CD4-positive, alpha-beta T cell treated with Interleukin-17A for 4 hours (primary cell): ENCODE measurements around the gene TTLL5.
"Not testable (repeated sequence)": the region's sequence is repeated elsewhere in the genome, so short reads cannot be mapped to it uniquely, and the experiment has no call there.

Experiments used
- DNase-seq: peaks from one replicate; pipeline ENCODE4 v3.0.0-alpha.2; 2020; ENCODE audit warnings: mixed read lengths

TTLL5 gene

GRCh38 chr14:75837151-75837787 lies 176.2 kb downstream of the TTLL5 start:
- no peak for DNase-seq

- DNase-seq: no peak
Measured at GRCh38 chr14:75840911-75841310, 179.9 kb downstream of the TTLL5 start.

DNA sequence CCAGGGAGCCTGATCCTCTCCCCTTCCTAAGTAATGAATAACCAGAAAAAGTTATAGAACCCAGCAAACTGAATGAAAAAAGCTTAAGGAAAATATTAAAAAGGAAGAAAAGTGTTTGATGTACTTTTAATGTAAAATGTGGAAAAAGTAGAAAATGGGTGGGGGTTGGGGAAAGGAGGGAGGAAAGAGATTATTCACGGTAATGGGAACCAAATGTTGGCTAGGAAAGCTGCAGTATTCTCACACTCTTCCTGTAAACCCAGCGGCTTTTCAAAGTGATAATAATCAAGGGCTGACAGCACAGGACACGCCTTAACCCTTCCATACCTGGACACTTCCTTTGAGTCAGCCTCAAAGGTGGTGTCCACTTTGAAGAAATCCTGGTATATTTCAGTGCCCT lies 181.5 kb downstream of the TTLL5 start:
- DNase-seq: no peak

DNA sequence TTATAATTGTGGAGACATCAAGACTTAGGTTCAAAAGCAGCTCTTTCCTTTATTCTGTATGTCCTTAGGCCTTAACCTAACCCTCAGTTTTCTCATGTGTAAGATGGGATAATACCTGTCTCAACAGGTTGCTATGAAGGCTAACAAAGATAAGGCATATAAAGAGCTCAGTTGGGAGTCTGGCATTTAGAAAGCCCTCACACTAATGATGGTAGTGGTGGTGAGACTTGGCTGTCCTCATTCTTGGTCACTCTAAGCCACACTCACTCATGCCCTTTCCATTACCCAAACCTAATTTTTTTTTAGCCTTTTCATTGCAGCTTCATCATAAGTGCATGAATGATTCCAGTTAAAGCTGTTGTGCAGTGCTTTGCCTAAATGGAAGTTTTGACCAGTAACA lies 183.4 kb downstream of the TTLL5 start:
- DNase-seq: no peak

- no peak for DNase-seq
Measured at GRCh38 chr14:75845136-75845804, 184.2 kb downstream of the TTLL5 start.

DNA sequence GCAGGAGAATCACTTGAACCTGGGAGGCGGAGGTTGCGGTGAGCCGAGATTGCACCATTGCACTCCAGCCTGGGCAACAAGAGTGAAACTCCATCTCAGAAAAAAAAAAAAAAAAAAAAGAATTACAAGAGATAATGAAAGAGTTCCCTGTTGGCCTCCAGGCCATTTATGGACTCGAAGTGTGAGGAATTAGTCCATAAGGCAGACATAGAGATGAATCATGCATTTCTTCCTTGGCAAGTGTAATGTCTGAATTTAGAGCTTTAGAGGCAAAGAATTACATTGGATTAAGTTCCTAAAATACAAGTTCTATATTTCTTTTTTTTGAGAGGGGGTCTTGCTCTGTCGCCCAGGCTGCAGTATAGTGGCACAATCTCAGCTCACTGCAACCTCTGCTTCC lies 185.6 kb downstream of the TTLL5 start:
- not testable (repeated sequence) for DNase-seq

- DNase-seq: no peak
Measured at GRCh38 chr14:75847584-75847983, 186.5 kb downstream of the TTLL5 start.

GRCh38 chr14:75848167-75848913 lies 187.3 kb downstream of the TTLL5 start:
- DNase-seq: no peak

- no peak for DNase-seq
Measured at GRCh38 chr14:75849300-75849895, 188.4 kb downstream of the TTLL5 start.

DNA sequence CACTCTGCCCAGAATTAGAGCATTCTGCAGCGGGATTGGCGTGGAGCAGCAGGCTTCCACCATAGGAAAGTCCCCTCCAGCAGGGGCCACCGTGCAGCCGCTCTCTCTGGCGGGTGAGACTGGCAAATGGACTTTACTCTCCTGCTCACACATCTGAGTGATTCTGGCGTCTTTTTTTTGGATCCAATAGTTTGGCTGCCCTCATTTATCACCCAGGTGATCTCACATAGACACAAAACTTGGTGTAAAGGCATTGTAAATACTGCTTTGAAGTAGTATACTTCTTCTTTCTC lies 190.5 kb downstream of the TTLL5 start:
- no peak for DNase-seq

- DNase-seq: no peak
Measured at GRCh38 chr14:75854111-75854799, 193.2 kb downstream of the TTLL5 start.

DNA sequence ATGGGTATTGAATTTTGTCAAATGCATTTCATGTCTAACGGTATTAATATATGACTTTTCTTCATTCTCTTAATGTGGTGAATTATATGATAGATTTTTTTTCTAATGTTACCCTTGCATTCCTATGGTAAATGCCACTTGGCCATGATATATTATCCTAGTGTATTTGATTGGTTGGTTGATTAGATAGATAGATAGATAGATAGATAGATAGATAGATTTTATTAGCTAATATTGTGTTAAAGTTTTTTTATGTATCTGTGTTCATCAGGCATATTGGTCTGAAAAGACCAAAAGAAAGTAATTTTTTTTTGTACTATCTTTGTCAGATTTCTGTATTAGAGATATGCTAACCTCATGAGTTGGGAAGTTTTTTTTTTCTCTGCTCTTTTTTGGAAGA lies 196.2 kb downstream of the TTLL5 start:
- DNase-seq: no peak

DNA sequence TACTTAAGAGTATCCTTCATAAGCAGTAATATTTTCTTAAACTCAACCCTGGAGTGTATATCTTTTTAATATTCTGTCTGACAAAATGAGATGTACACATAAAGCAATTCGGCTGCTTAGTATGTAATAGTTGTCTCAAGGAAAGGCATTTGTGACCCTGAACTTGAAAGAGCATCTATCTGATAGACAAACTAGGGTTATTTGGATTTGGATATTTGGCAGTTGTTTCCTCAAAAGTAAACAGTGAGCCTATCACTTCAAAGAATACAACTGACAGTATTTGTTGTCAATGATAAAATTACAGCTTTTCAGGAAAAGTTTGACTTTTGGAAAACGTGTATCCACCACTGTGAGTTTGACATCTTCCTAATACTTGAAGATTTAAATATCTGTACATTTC lies 197.3 kb downstream of the TTLL5 start:
- no peak for DNase-seq

- no peak for DNase-seq
Measured at GRCh38 chr14:75859746-75860145, 198.7 kb downstream of the TTLL5 start.

DNA sequence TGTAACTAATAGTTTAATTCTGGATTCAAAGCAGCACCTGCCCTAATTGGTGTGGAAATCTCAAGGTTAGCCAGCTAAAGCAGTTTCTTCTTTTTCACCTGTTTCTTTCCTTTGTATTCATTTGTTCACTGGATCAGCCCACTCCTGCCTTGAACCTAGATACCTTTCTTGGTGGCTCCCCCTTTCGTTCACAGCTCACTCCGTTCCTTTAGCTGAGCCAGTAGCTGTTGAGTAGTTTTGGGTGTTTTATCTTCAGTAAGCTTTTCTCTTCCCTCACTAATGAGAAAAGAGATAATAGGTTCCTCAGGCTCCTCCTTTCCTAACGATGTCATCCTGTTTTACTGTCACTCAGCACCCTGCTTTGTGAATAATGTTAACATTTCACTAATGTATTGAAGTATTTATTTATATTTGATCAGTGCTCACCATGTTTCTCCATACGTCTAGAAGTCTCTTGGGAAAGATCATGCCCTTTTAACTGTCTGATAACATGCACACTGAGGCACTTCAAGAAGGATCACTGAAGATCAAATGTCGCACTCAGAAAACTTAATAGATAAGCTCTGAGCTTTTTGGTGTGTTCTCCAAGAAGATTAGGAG lies 199.6 kb downstream of the TTLL5 start:
- no peak for DNase-seq

DNA sequence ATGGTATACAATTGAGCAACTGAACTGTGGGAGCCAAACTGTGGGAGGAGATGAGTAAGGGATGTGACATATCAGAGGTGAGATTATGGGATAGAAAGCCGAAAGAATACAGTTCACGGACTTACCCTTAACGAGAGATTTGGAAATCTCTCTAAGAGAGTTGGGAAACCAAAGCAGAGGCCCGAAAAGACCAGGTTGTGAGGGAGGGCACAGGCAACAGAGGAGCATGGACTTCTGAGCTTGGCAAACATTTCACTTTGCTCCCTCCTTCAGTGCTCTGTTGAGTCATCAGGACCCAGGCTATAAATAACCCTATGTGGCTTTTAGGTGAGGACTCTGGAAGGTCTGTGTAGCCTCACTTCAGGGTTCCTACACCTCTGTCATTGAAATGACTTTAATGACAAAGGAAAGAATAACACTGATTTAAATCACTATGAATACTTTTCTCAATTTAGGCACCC lies 200.1 kb downstream of the TTLL5 start:
- no peak for DNase-seq

GRCh38 chr14:75863221-75863620 lies 202.2 kb downstream of the TTLL5 start:
- DNase-seq: no peak

DNA sequence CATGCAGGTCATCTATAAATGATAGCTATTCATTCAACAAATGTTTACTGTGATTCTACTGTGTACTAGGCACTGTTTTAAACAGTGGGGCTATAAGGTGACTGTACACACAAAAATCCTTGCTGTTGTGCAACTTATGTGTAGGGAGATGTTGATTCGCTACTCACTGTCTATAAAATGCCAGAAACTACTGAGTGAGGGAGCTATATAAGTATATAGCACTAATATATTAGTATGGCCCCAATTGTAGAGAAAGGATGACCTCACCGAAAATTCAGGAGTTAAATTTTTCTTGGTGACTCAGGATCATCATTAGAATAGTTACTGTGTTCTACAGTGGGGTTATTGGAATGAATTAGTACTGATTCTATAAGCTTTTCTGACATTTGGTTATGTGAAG lies 203.3 kb downstream of the TTLL5 start:
- DNase-seq: no peak

- no peak for DNase-seq
Measured at GRCh38 chr14:75865531-75865930, 204.5 kb downstream of the TTLL5 start.

DNA sequence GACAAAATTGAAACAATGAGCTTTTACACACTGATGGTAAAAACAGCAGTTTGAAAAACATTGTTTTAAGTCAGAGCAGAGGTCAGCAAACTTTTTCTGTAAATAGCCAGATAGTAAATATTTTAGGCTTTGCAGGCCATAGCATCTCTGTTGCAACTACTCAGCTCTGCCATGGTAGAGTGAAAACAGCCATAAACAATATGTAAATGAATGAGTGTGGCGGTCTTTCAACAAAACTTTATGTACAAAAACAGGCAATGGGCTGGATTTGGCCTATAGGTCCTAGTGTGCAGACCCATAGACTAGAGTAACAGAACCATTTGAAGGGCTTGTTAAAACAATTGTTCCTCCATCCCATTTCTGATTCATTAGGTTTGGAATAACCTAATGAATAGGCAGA lies 205.9 kb downstream of the TTLL5 start:
- no peak for DNase-seq

DNA sequence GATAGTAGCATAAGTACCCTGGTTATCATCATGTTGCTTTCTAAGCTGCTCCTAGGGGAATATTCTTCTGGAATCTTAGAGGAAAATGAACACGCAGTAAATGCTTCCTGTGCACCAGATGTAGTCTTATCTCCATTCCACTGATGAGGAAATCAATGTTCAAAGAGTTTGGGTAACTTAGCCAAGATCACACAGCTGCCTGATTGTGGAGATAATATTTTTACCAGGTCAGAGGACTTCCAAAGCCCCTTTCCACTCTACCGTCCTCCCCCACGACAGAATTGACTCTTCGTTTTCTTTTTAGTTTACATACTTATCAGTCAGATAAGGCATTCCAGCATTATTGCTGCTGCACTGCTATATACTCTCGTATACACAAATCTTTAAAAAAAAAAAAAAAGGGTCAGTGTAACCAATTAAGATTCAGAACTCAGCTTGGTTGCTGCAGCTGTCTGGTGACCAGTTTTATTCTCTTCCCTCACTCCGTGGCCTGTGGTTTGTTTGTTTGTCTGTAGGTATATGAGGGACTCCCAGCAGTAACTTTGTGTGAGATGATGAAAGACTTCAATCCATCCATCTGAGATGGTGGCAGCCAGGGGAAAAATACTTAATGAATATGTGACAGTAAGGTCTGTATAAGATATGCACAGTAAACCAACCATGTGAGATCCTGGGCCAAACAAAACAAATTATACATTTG lies 210.3 kb downstream of the TTLL5 start:
- DNase-seq: no peak

DNA sequence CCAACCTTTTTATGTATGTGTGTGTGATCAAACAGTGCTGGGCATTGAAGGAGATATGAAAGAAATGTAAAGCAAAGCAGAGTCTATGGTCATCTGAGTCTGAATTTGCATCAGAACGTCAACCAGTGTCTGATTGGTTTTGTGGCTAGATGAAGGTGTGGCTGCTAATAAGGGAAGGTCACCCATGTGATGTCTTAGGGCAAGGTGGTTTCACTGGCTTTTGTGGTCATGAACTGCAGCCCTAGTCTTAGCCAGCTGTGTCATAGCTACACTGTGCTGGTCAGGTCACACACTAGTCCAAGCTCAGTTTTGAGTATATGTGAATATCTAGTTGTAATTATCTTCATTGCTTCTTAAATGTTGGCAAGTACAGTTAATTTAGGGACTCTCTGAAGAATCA lies 214.9 kb downstream of the TTLL5 start:
- DNase-seq: no peak
